ENCODE results near the gene DPH1. TPM values are rescaled to one million over a fixed set of nuclear protein-coding genes. Genes with fewer than 3 reads are reported as not detected.

The DPH1 gene
- total and polyA plus RNA-seq, 2 of the 4 experiments (the other 2 are of a cell fraction) = 24.4 to 49.9 TPM

- no peak for TF ChIP-seq ELK1 (IDR thresholded peaks at IDR 0.05; ENCODE audit: borderline replicate concordance, low read depth, low read length)
Measured at GRCh38 chr17:2064980-2065785, 35.2 kb downstream of the DPH1 start (continued).

- Histone ChIP-seq H3K9me1 (ENCODE audit: insufficient read depth, low read length) (peaks cover 50% of the 10 kb centered on the region), H3K36me3 (ENCODE audit: control insufficient read depth, insufficient read depth, low read length) (peaks cover 38% of the 10 kb centered on the region), H3K4ac (ENCODE audit: low read depth, low read length) (peak overlapping the region; percentile 95), H3K23ac (ENCODE audit: low read depth, low read length) (peak overlapping the region; percentile 93), H2AK5ac (ENCODE audit: low read depth, low read length) (peak overlapping the region; percentile 98), H3K4me1 (ENCODE audit: control insufficient read depth, insufficient read depth, low read length) (peaks cover 76% of the 10 kb centered on the region), H4K20me1 (ENCODE audit: insufficient read depth, low read length) (peaks cover 5% of the 10 kb centered on the region; the same call in 1 of the 2 replicates), H2BK5ac (ENCODE audit: low read depth, low read length, poor library complexity, severe bottlenecking) (peak overlapping the region; percentile 98), H2AK9ac (replicated peaks; ENCODE audit: low read depth, low read length, poor library complexity) (peak overlapping the region; percentile 85), H3K18ac (ENCODE audit: low read depth, low read length) (peak overlapping the region; percentile 86), H3K4me3 (ENCODE audit: insufficient read depth, low read depth, low read length) (no peak overlapping the region), H3K79me1 (ENCODE audit: low read depth in 1 of 2, low read length in 2 of 2) (peaks cover 35 to 95% of the 10 kb centered on the region in 2 experiments), H2BK120ac (ENCODE audit: low read depth, low read length) (peak overlapping the region; percentile 99), H3K9me3 (ENCODE audit: control insufficient read depth, insufficient read depth, low read length) (no peaks in the 10 kb centered on the region), H2BK15ac (ENCODE audit: low read depth, low read length) (peak overlapping the region; percentile 86; the same call in 2 of the 3 replicates), H3K56ac (ENCODE audit: extremely low read depth, insufficient read depth, low read length) (no peak overlapping the region), H4K91ac (ENCODE audit: insufficient read depth, low read depth, low read length) (peak overlapping the region; percentile 97), H3K9ac (ENCODE audit: low read depth, low read length) (peak overlapping the region; percentile 33; the same call in 1 of the 2 replicates), H4K5ac (ENCODE audit: low read depth, low read length) (peak overlapping the region; percentile 94), H3K14ac (replicated peaks; ENCODE audit: low read depth, low read length) (peak overlapping the region; percentile 90), H2AFZ (replicated peaks; ENCODE audit: low read length, poor library complexity) (no peak overlapping the region), H3K27ac (ENCODE audit: insufficient read depth, low read length) (peak overlapping the region; percentile 92), H3K27me3 (ENCODE audit: control insufficient read depth, insufficient read depth, low read length) (no peaks in the 10 kb centered on the region), H4K8ac (ENCODE audit: low read depth in 2 of 2, low read length in 2 of 2) (peak overlapping the region; percentile 92 to 99), H3K4me2 (ENCODE audit: low read depth, low read length) (no peak overlapping the region), H2BK20ac (ENCODE audit: low read depth, low read length) (peak overlapping the region; percentile 35)
- ChIA-PET POLR2A (ENCODE audit: unreplicated experiment) (no interaction called here), CTCF (interaction anchor here (1.4 to 2.0 kb wide), 2 partner anchors 11 to 179 kb away, joined by 5 to 6 read pairs; partner anchors contain the start of gene HIC1)
- WGBS, 2 experiments (ENCODE audit: extremely low coverage in 2 of 2, insufficient read length in 1 of 2) = 71% methylated on average over 1 of the region's 10 CpGs; no CpG with 5 or more reads in 1 of the 2 experiments
- no peak for ATAC-seq (ENCODE audit: low read depth)
- in situ Hi-C loops (cut with MboI; ENCODE audit: low sequenced_read_pairs) = loop anchor here (5.0 to 10.0 kb wide), 2 partner anchors 109 to 181 kb away; no protein-coding TSS in a partner anchor
- DNase-seq = no peak
- dilution Hi-C loops (cut with HindIII; ENCODE audit: low sequenced_read_pairs, unreplicated experiment) = no loop called here
- no TSS peak for BruUV-seq (replicated peaks)
- intact Hi-C loops (cut with micrococcal nuclease) = loop anchor here (2.0 kb wide), 1 partner anchor 109 kb away; no protein-coding TSS in a partner anchor
- TF ChIP-seq BHLHE40 (IDR thresholded peaks at IDR 0.05; ENCODE audit: low read depth, low read length) (no peak), FOS (IDR thresholded peaks at IDR 0.05; ENCODE audit: low read depth, low read length) (no peak), CHD1 (IDR thresholded peaks at IDR 0.05; ENCODE audit: low read depth, low read length) (no peak), MXI1 (IDR thresholded peaks at IDR 0.05; ENCODE audit: borderline replicate concordance, low read depth, low read length) (no peak), POLR2A (IDR thresholded peaks at IDR 0.05; ENCODE audit: low read depth, low read length) (no peak; the same call in 1 of the 2 replicates), MAFK (IDR thresholded peaks at IDR 0.05; ENCODE audit: low read depth, low read length) (no peak), RCOR1 (IDR thresholded peaks at IDR 0.05; ENCODE audit: insufficient replicate concordance, low read length) (no peak), ELK1 (IDR thresholded peaks at IDR 0.05; ENCODE audit: borderline replicate concordance, low read depth, low read length) (no peak), SMC3 (IDR thresholded peaks at IDR 0.05; ENCODE audit: low read depth, low read length) (no peak), MAZ (IDR thresholded peaks at IDR 0.05; ENCODE audit: borderline replicate concordance, low read depth, low read length) (no peak), RAD21 (IDR thresholded peaks at IDR 0.05; ENCODE audit: low read length) (no peak), NFE2L2 (IDR thresholded peaks at IDR 0.05; ENCODE audit: low read depth, low read length) (no peak), RFX5 (IDR thresholded peaks at IDR 0.05; ENCODE audit: low read depth, low read length) (no peak)
Measured at GRCh38 chr17:2065949-2066400, 36.0 kb downstream of the DPH1 start.
